ENCODE data around the gene SMCO4.

The SMCO4 gene

DNA sequence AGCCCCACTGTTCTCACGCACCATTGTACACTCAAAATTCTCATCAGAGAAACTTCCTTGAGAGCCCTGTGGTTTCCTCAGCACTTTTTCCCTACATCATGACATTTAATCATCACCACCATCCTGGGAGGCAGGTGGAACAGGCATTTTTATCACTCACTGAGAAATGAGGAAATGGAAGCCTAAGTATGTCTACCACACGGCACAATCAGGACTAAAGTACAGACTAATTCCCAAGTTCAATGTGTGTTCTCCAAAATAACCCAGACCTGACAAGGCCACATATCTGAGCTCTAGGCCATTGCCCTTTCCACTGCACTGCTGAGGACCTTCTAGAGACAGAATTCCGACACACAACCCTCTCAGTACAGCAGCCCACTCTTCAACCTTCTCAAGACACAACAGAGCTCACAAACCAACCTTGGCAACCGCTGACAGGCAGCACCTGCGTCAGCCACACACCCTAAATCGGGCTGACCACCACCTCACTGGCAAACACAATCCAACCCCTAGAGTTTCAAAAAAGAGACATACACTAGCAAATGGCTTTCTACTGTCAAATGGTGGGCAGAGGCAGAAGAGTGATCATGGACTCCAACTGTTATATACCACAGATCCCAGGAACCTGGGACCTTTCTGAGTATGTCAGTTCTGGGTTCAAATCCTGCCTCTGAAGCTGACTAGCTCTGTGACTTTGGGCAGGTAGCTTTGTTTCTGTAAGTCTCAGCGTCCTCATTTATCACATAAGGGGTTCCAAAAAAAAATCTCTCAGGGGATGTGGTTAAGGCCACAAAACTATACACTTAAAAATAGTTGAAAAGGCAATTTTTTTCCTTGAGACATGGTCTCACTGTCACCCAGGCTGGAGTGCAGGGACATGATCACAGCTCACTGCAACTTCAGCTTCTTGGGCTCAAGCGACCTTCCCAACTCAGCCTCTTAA, 16.3 kb downstream of the SMCO4 start:
- DNase-seq = no peak

DNA sequence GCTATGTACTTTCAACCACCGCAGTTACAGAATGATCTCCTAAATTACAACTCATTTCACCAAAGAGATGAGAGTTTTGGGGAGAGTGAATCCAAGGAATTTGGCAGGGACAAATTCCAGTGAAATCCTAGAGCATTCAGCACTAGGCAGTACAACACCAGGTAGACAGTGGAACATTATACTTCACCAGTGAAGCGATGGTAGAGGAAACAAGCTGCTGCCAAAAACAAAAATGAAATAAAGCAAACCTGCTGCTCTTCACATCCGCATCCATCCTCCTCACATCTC, 16.9 kb downstream of the SMCO4 start:
- DNase-seq = no peak

DNA sequence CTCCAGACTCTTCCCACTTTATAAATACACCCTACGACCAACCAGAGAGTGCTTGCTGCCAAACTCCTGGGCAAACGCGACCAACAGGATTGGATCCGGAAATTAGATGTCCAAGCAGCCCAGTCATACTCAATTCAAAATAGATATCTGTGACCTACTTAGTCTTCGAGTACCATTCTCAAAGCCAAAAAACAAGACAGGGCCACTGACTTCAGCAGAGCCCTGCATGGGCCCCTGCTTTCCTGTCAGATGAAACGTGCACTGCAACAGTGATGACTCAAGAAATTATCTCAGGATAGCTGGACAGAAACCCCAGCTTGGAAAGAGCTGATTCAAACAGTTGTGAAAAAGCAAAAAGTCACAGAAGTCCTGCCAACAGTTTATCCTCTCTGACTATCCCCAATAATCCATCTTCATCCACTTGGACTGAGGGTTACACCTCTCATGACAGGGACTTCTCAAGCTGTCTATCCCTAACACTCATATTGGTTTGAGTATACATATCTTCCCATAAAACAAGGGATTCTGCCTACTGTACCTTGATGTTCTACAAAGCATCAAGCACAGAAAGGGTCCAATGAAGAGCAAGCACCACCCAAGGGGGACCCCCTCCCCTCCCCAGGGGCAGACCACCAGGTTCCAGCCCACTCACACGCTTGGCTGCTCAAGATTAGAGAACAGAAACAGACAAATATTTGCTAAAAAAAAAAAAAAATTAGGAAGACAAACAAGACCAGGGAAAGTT, 17.4 kb downstream of the SMCO4 start:
- no peak for DNase-seq

DNA sequence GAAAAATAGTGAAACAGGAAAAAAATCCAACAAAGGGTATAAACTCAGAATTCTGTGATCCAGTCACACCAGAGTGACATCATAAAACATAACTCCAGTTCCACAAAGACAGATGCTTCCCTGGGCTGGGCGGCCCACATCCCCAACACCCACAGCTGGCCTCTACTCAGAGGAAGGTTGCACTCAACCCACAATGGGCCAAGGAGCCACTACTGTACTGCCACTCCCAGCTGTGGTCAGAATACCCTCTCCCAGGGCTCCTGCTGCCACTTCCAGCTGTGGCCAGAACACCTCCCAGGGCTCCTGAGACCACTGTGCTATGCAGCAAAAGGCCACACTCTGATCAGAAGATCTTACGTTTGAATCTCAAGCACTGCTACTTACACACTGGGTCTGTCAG, 18.3 kb downstream of the SMCO4 start:
- DNase-seq = no peak

DNA sequence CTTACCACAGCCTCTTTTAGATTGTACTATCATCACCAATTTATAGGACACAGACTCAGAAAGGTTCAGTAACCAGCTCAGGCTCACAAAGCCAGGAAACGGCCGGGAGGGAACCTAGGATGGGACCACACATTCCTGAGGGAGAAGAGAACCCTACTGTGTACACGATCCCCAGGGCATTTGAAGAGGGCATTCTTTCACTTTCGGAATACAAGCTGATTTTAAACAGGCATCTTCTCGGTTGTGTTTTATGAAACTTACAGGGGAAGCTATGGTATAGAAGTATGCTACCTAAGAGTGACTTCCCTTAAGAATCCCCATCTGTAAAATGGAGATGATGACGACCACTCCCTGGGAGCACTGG, 19.0 kb downstream of the SMCO4 start:
- no peak for DNase-seq

DNA sequence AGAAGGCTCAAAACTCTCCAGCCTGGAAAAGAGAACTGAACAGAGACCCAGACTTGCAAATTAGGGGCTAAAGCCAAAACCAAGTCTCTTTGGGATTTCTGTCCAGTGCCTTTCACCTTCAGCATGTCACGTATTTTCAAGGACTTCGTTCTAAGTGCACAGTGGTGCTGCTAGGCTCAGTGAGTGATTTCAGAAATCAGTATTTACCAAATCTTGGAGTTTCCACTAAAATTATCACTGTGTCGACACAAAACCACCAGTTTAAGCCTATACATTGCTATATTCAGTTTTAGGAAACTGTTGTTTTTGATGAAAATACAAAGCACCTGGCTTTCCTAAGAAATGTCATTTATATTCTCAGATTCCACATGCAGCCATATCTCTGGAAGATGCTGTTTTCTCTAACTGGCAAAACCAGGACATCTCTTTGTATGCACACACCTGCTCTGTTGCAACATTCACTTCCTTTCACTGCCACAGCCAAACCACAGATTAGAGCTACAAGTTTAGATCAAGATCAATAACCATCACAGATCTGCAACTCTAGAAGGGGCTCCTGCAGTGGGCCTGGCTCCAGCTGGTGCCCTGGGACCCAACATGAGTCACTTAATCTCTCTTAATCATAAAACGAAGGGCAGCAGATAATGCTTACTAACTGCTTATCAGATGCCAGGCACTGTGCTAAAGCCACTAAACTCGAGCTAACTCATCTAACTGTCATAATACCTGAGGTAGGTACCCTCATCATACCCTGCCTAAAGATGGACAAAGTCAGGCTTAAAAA, 22.3 kb downstream of the SMCO4 start:
- no peak for DNase-seq

DNA sequence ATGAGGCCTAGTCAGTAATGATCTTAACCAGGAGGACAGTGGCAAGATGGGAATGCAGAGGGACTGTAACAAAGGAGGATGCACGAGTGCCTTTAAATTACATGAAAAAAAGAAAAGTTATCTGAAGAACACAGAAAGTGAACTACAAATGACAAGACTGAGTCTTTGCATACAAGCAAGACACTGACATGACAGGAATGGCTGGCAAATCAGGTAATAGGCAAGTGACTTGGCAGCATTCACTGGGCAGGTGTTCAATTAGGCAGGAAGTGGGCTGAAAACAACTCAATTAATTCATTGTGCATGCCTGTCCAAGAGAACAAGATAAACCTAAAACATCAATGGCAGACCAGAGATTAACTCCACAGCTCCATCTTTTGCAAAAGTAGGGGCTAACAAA, 24.0 kb downstream of the SMCO4 start:
- DNase-seq = no peak

DNA sequence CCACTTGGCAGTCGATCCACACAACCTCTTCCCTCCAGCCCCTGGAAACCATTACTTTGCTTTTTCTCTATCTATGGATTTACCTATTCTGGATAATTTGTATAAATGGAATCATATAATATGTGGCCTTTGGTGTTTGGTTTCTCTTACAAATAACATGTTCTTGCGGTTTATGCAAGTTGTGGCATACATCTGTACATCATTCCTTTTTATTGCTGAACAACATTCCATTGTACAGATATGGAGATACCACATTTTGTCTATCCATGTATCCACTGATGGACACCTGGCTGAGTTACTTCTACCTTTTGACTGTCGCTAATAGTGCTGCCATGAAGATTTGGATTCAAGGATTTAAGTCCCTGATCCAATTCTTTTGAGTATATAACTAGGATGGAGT, 25.1 kb downstream of the SMCO4 start:
- no peak for DNase-seq

DNA sequence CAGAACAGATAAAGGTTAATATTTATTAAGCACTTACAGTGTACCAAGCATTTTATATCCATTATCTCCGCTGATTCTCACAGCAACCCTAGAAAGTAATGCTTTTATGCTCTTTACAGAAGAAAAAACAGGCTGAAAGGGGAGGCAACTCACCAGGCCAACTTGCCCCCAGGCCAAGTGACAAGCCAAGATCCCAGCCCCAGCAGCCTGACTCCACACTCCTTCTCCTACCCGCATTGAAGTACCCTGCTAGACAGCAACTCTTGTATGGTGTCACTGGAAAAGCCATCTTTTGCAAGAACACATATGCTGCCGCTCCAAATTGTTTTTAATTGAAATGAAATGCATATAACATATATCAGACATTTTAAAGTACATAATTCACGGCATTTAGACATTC, 25.6 kb downstream of the SMCO4 start:
- no peak for DNase-seq

DNA sequence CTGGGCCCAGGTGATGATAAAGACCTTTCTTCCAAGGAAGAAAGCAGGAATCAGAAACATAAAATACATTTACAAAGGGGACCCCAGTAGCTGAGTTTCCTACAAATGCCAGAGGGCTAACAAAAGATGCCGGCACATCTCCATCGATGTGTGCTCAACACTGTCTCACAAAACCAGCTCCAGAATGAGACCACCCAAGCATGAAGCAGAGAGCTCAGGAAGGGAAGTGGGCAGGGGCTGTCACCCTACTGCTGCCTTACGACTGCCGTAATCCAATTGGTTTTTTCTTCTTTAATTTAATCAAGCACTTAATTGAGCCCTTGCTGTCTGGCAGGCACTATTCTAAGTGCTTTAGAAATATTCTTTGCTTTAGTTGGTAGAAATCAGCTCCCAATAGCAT, 26.1 kb downstream of the SMCO4 start:
- DNase-seq = no peak

DNA sequence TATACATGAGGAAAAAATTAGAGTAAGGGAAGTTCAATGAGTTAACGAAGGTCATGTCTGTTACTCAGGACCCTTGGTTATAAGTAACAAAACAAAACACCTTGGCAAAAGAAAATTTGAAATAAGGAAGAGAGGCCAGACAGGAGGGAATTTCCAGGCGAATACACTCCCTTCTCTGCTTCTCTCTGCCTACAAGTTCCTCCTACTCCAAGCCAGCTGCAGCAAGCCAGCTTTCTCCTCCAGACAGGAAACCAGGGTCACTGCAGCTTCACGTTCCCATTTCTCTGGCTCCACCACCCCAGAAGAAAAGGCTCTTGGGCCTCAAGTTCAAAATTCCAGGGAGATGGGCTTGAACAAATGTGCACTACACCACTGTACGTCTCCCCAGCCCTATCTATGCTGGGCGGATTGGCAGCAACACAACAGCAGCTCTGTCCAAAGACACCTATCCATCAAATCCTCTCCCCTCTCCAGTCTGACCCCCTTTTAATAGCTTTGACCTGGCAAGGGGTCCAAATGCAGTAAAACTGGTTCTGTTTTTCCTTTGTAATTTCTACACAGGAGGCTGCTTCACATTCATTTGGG, 27.7 kb downstream of the SMCO4 start:
- no peak for DNase-seq

DNA sequence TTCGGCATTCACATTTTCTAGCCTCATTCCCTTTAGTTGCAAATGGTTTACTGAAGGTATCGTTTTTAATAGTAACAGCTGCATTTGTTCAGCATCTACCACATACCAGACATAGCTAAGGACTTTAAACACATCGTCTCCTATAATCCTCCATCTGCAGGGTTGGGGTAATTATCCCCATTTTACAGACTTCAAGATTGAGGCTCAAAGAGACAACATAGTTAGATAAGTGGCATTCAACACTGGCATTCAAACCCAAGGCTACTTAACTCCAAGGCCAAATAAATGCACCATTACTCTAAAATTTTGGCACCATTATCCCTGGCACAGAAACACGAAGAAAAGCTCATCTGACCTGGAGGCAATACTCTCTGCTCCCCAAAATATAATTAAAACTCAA, 28.5 kb downstream of the SMCO4 start:
- DNase-seq = no peak

DNA sequence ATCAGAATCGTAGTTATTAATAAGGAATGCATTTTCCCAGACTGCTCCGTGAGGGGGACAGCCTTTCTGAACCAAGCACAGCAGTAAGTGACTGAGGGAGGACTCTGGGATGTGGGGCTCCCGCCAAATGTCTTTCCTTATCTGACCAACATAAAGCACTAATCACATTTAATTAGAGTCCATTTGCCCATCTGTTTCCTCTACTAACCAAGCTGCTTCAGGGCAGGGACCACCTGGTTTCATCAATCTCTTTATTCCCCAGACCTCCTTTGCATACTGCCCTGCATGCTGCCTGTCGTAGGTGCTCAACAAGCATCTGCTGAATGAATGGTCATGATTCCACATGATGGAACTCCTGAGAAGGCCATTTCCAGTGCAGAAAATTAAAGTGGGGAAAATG, 29.4 kb downstream of the SMCO4 start:
- no peak for DNase-seq

DNA sequence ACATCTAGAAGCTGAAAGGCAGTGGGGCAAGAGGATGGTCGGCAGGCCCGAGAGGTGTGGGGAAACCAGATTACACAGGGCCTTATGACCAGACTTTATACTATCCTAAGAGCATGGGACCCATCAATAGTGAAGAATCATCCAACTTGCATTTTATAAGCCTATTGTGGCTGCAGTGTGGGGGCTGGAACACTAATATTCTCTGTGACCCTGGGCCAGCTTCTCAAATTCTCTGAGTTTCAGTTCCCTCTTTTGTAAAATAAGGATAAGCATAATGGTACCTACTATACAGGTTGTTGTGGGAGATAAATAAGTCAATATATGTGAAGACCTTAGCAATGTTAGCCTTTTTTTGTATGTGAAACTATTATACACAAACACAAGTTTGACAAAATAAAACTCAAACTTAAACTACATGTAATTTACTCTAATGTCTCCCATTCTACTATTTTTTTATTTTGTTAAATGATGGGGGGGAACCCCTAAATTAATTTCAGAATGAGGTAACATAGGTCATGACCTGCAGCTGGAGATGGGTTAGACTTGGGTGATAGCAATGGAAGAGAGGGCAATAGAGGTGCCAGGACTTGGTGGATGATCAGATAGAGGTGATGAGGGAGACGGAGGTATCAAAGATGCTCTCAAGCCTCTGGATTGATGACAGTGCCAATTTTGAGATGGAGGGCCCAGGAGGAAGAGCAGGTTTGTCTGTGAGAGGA, 30.1 kb downstream of the SMCO4 start:
- no peak for DNase-seq

DNA sequence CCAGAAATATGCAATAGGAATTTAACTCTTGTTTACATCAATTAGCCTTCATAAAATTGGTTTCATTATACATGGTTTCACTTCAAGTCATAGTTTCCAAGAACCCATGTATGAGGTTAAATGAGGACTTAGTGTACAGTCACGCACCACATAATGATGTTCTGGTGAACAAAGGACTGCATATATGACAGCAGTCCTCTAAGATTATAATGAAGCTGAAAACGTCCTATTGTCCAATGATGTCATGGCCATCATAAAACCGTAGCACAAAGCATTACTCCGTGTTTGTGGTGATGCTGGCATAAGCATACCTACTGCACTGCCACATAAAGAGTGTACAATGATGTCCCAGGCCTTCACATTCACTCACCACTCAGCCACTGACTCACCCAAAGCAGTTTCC, 31.1 kb downstream of the SMCO4 start:
- DNase-seq = no peak

DNA sequence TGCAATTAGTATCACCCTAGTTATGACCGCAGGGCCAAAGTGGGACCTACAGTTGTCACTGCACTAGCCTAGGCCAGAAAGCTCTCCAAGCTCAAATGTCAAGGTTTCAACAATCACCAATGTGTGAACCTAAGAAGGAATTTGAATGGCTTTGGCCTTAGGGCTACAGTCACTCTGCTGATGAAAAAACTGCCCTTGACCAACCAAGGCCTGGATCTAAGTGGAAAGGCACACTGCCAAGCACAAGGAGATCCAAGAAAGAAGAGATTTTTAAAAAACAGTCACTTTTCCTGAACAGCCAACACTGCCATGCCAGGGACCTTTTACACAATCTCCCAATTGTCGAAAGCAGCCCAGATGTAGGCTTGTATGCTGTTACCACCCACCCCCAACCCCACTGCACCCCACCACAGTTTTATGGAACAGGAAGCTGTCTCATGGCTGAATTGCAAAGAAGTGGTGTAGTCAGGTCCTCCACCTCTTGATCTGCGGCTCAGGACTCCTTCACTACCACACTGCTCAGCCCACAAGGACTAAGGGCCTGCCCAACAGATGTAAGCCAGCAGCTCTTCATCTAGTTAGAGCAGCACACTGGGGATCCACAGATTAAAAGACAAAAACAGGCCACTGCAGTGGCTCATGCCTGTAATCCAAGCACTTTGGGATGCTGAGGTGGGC, 32.9 kb downstream of the SMCO4 start:
- no peak for DNase-seq

DNA sequence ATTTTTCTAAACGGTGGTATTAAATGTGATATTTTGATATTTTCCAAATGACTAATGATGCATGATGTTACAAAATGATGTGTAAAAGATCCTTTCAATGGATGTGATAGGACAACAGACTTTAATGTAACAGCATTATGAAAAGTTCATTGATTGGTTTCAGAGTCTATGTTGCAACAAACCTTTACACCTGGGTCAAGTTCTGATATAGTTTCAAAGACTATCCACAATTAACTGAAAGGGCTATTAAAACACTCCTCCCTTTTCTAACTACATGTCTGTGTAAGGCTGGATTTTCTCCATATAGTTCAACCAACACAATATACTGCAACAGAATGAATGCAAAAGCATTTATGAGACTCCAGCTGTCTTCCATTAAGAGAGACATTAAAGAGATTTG, 35.7 kb downstream of the SMCO4 start:
- no peak for DNase-seq

DNA sequence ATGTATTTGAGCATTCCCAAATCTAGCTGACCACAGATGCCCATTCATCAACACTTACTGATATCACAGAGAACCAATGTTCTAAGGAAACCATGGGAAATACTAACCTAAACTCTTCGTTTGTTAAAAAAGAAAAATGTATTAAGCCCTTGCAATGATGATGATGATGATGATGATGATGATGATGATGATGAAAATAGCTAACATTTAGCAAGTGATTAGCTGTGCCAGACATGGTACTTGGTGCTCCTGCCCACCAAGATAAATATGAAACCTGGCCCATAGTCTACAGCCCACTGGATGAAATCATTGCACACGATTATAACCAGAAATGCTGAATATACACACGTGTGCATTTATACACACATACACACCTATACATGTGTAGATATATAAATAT, 37.5 kb downstream of the SMCO4 start:
- no peak for DNase-seq

DNA sequence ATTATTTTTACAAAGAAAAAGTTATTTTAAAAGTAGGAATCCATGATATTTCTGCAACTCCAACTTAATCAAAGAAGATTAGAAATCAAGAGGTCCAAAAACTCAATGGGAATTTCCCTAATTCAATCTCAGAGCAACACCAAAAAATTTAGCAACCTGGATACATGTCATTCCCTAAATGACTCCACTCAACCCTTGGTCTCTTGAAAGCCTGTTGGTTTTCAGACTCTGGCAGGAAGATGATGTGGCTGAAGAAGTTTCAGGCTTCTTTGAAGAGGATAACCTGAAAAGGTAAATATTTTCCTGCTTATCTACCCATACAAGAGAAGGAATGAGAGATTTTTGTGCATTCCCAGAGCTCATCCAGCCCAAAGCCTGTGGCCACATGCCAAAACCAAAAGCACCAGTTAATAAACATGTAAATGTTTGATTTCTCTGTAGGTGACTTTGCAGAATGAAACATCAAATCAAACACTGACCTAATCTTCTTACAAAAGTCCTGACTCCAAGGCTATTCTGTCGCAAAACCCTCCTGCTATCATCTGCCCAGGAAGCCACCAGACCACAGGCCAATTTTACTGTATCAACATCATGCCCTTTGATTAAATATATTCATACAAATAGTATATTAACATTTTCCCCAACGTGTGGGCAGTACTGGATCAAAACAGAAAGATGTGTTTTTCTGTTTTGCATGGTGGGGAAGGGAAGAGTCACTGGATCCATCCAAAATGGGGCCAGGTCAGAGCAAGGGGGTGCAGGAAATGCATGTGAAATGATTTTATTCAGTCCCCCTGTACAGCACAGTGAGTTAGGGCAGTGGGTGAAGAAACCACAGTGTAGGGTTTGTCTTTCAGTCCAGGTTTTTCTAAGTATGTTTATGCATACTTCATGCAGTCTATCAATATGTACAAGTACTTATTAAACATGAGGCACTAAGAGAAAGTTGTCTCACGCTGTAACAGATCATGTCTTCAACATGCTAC, 38.8 kb downstream of the SMCO4 start:
- no peak for DNase-seq

DNA sequence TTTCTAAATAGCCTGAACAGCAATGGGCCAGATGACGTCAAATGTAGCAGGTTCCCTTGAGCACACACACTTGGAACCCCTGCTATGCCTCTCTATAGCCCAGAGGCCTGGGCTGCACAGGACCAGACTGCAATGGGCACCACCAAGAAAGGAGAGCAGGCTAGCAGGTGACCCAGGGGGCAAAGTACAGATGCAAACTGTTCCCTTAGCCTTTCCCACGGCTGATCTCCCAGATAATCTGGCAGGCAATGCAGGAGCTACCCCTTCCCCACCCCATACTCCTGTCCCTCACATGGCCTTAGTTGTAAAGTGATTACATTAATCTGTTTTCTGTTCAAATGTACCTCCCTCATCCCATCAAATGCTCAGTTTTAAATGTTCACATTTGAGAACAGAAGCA, 41.3 kb downstream of the SMCO4 start:
- DNase-seq = no peak

DNA sequence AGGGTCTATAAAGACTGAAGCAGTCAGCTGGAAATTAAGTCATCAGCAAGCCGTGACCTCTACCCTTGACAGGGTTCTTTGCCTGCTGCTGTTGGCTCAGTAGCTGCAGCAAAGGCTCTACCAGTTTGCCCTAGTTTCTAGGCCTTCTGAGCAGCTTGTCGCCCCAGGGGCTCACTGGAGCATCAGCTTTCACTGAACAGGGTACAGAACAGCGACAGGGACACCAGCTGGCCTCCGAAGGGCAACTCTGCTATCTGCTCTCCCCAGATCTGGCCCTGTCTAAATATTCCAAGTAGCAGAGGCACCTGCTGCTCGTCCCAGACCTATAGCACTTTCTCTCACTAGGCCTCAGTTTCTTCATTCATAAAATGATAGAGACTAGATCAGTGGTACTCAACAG, 42.4 kb downstream of the SMCO4 start:
- no peak for DNase-seq
